Measurements from ENCODE around the gene KIF2C.
"Not testable (repeated sequence)": the region's sequence is repeated elsewhere in the genome, so short reads cannot be mapped to it uniquely, and the experiment has no call there.

KIF2C gene

GRCh38 chr1:44798481-44799365, 59.1 kb downstream of the KIF2C start:
- no peak for DNase-seq (ENCODE audit: low read depth)

- DNase-seq (ENCODE audit: low read depth): peak; percentile 98
These were observed 60.3 kb downstream of the KIF2C start, which contains the start of gene PLK3 for GRCh38 chr1:44799770-44800584. PLK3 (plus strand) TSS chr1:44800377; CDS start chr1:44800464, 87 bp downstream.

- peak; percentile 30 for DNase-seq (ENCODE audit: low read depth)
These were observed 62.1 kb downstream of the KIF2C start for GRCh38 chr1:44801491-44802305.

GRCh38 chr1:44802306-44803061, 62.8 kb downstream of the KIF2C start:
- no peak for DNase-seq (ENCODE audit: low read depth)

- DNase-seq (ENCODE audit: low read depth): no peak
These were observed 63.4 kb downstream of the KIF2C start for GRCh38 chr1:44803062-44803311.

- no peak for DNase-seq (ENCODE audit: low read depth)
These were observed 63.9 kb downstream of the KIF2C start for GRCh38 chr1:44803312-44804095.

GRCh38 chr1:44805311-44806024, 65.8 kb downstream of the KIF2C start:
- DNase-seq (ENCODE audit: low read depth): no peak

GRCh38 chr1:44806025-44806703, 66.5 kb downstream of the KIF2C start:
- DNase-seq (ENCODE audit: low read depth): no peak

- DNase-seq (ENCODE audit: low read depth): no peak
These were observed 67.2 kb downstream of the KIF2C start, which contains the start of gene DYNLT4 for GRCh38 chr1:44806704-44807363. DYNLT4 (minus strand) TSS chr1:44807351; CDS start chr1:44806668, 683 bp downstream.

GRCh38 chr1:44807364-44808062, 67.9 kb downstream of the KIF2C start:
- DNase-seq (ENCODE audit: low read depth): peak; percentile 100

GRCh38 chr1:44808063-44808937, 68.7 kb downstream of the KIF2C start, which contains the start of gene BTBD19:
BTBD19 (plus strand) TSS chr1:44808523; CDS start chr1:44808821, 298 bp downstream.
- DNase-seq (ENCODE audit: low read depth): peak; percentile 96

GRCh38 chr1:44808938-44809917, 69.6 kb downstream of the KIF2C start:
- peak; percentile 83 for DNase-seq (ENCODE audit: low read depth)

- DNase-seq (ENCODE audit: low read depth): peak; percentile 58
These were observed 70.6 kb downstream of the KIF2C start for GRCh38 chr1:44810101-44810761.

GRCh38 chr1:44810762-44811105, 71.1 kb downstream of the KIF2C start:
- DNase-seq (ENCODE audit: low read depth): not testable (repeated sequence)

- DNase-seq (ENCODE audit: low read depth): no peak
These were observed 71.6 kb downstream of the KIF2C start for GRCh38 chr1:44811234-44811633.

Data from EH (cell line).